Right ventricle myocardium inferior (tissue), 1 donor: ENCODE results near the gene CYB5R4. TPM values are rescaled to one million over a fixed set of nuclear protein-coding genes. Genes with fewer than 3 reads are reported as not detected.

Experiments used
- ATAC-seq: fragments of 200-7000 bp; cut with Tn5 transposase; one replicate; pipeline ENCODE4 v1.9.1; 2020; ENCODE audit warnings: mild to moderate bottlenecking, moderate library complexity
- DNase-seq: peaks from one replicate; pipeline ENCODE4 v3.0.0; 2021; ENCODE audit errors: missing footprints
- intact Hi-C: fragments of 100-400 bp; cut with DNase I; formaldehyde crosslinking; loops from one replicate; pipeline ENCODE4 v1.11.0; 2022
- total RNA-seq: library from RNA; stranded (reverse); fragmentation: NEBNext Ultra II Directional; extraction: Animal tissue kit (Norgen Biotek cat#: 25700); gene quantifications from one replicate; pipeline ENCODE4 v1.2.1, GENCODE V29; 2021
- donor health status: DM: no; HTN: yes; CAD: no; lungs with severe emphysema.

Gene CYB5R4
- total RNA-seq, 1 donor from 2014 or later = 15.9 TPM

DNA sequence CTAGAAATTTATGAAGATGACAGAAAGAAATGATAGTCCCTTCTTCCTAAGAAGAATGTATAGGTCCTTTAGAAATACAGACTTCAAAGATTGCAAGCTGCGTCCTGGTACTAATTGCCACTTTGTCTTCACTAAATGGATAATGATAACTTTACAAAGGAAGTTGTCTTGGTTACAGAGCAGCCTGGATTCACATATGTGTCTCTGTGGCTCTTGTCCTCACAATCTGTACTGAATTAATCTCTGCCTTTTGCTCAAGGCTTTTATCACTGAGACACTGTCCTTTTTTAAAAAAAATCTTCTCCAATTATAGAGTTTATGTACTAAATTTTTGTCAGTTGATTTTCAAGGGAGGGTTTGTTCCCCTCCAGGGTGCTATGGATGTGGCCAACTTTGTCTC, 156.5 kb downstream of the CYB5R4 start:
- ATAC-seq = no peak
- no peak for DNase-seq
- intact Hi-C loops = no loop called here

Other genes with a start within 250 kb of the CYB5R4 start
- gene SNAP91, start 150.6 kb upstream of the CYB5R4 start, total RNA-seq = 5.5 TPM
- not detected for gene RIPPLY2, start 6.3 kb upstream of the CYB5R4 start, total RNA-seq
- not detected for gene MRAP2, start 174.1 kb downstream of the CYB5R4 start, total RNA-seq